Neural cell (in vitro differentiated cells): ENCODE results near the gene IGF2BP3. TPM values are rescaled to one million over a fixed set of nuclear protein-coding genes. Genes with fewer than 3 reads are reported as not detected.

Experiments used
- H2AFZ ChIP-seq: fragments of 200-600, 300-800 bp; sonication (generic), shearing (Covaris generic); 2 replicates; pipeline ENCODE4 v1.6.0; 2014; ENCODE audit warnings: low read depth, mild to moderate bottlenecking, antibody characterized with exemption, low read length, moderate library complexity
- H3F3A ChIP-seq: fragments of 200-600 bp; shearing (Covaris generic); 2 replicates; pipeline ENCODE4 v1.6.1; 2016; ENCODE audit warnings: mild to moderate bottlenecking, moderate library complexity, mixed read lengths, antibody characterized with exemption, low read length; ENCODE audit not compliant: insufficient read depth, poor library complexity, severe bottlenecking
- H3K27ac ChIP-seq: fragments of 200-600, 300-800 bp; sonication (generic), shearing (Covaris generic); 2 replicates; pipeline ENCODE4 v1.5.1; 2014; ENCODE audit warnings: mild to moderate bottlenecking, low read length, moderate library complexity
- H3K27me3 ChIP-seq: fragments of 300-800, 200-600 bp; sonication (generic), shearing (Covaris generic); 2 replicates; pipeline ENCODE4 v1.6.0; 2014; ENCODE audit warnings: mild to moderate bottlenecking, low read depth, low read length, moderate library complexity; ENCODE audit not compliant: insufficient read depth
- H3K36me3 ChIP-seq: fragments of 300-800, 200-600 bp; sonication (generic), shearing (Covaris generic); 2 replicates; pipeline ENCODE4 v1.5.1; 2014; ENCODE audit warnings: mild to moderate bottlenecking, antibody characterized with exemption, low read length, moderate library complexity; ENCODE audit not compliant: insufficient read depth
- H3K4me2 ChIP-seq: fragments of 300-800, 200-600 bp; sonication (generic), shearing (Covaris generic); 2 replicates; pipeline ENCODE4 v1.6.0; 2014; ENCODE audit warnings: mild to moderate bottlenecking, low read length
- H3K4me3 ChIP-seq: fragments of 300-800, 200-600 bp; sonication (generic), shearing (Covaris generic); 2 replicates; pipeline ENCODE4 v1.5.1; 2014; ENCODE audit warnings: mild to moderate bottlenecking, low read length, moderate library complexity
- H3K79me2 ChIP-seq: fragments of 200-600 bp; shearing (Covaris generic); replicated peaks from 2 replicates; pipeline ENCODE4 v1.6.0; 2014; ENCODE audit warnings: mild to moderate bottlenecking, low read length, moderate library complexity; ENCODE audit not compliant: insufficient read depth
- H3K9ac ChIP-seq: fragments of 300-800, 200-600 bp; sonication (generic), shearing (Covaris generic); 2 replicates; pipeline ENCODE4 v1.6.1; 2016; ENCODE audit warnings: mild to moderate bottlenecking, low read length, mixed read lengths
- H3K9me2 ChIP-seq: fragments of 200-600 bp; shearing (Covaris generic); 2 replicates; pipeline ENCODE4 v1.6.1; 2016; ENCODE audit warnings: mild to moderate bottlenecking, low read length, mixed read lengths; ENCODE audit not compliant: insufficient read depth
- H3K9me3 ChIP-seq: fragments of 200-600, 300-800 bp; sonication (generic), shearing (Covaris generic); 2 replicates; pipeline ENCODE4 v1.6.1; 2016; ENCODE audit warnings: mild to moderate bottlenecking, mixed run types, low read length, moderate library complexity, mixed read lengths
- H4K20me1 ChIP-seq: fragments of 200-600 bp; shearing (Covaris generic); 2 replicates; pipeline ENCODE4 v1.6.1; 2016; ENCODE audit warnings: mild to moderate bottlenecking, mixed run types; ENCODE audit not compliant: insufficient read depth
- CTCF ChIP-seq: fragments of 450-650 bp; IDR thresholded peaks from 2 replicates; pipeline ENCODE4 v1.5.1; 2014; ENCODE audit warnings: antibody characterized with exemption, mild to moderate bottlenecking, moderate library complexity; ENCODE audit not compliant: poor library complexity, severe bottlenecking
- EZH2 ChIP-seq: fragments of 200-600, 300-800 bp; shearing (Covaris generic), sonication (generic); IDR thresholded peaks from 2 replicates; pipeline ENCODE4 v1.6.1; 2014; ENCODE audit warnings: antibody characterized with exemption, low read length, borderline replicate concordance, mild to moderate bottlenecking; ENCODE audit not compliant: insufficient read depth, poor library complexity, severe bottlenecking
- MXI1 ChIP-seq: fragments of 450-650 bp; conservative IDR thresholded peaks from 2 replicates; pipeline ENCODE4 v1.6.1; 2014; ENCODE audit warnings: antibody characterized with exemption, mild to moderate bottlenecking; ENCODE audit not compliant: poor library complexity, severe bottlenecking
- POLR2AphosphoS5 ChIP-seq: IDR thresholded peaks from 2 replicates; pipeline ENCODE4 v1.6.1; 2012
- RAD21 ChIP-seq: fragments of 450-650 bp; conservative IDR thresholded peaks from 2 replicates; pipeline ENCODE4 v1.6.1; 2014; ENCODE audit warnings: antibody characterized with exemption, mild to moderate bottlenecking, moderate library complexity
- REST ChIP-seq: IDR thresholded peaks from 2 replicates; pipeline ENCODE4 v1.6.1; 2012; ENCODE audit warnings: borderline replicate concordance
- polyA plus RNA-seq: library from polyadenylated mRNA; depleted of rRNA; stranded (reverse); fragments of >200 nt; gene quantifications from 2 replicates; pipeline ENCODE4 v1.2.3, GENCODE V29; 2014

IGF2BP3 gene
- polyA plus RNA-seq, 1 donor from 2014 or later: 29.6 TPM

GRCh38 chr7:23472956-23473843, 2.9 kb upstream of the IGF2BP3 start:
- peak overlapping the region; percentile 85 for H3K4me3 ChIP-seq
- H3F3A ChIP-seq: peaks cover 17% of the 10 kb centered on the region
- no peaks in the 10 kb centered on the region for H3K9me3 ChIP-seq
- no peaks in the 10 kb centered on the region for H3K9me2 ChIP-seq
- peak overlapping the region; percentile 76 for H3K9ac ChIP-seq
- H3K27me3 ChIP-seq: no peaks in the 10 kb centered on the region
- peak overlapping the region; percentile 47 for H2AFZ ChIP-seq
- H3K27ac ChIP-seq: peak overlapping the region; percentile 61
- peak overlapping the region; percentile 76 for H3K4me2 ChIP-seq
- H4K20me1 ChIP-seq: no peaks in the 10 kb centered on the region
- no peaks in the 10 kb centered on the region for H3K36me3 ChIP-seq
- peaks cover 77% of the 10 kb centered on the region for H3K79me2 ChIP-seq
- TF ChIP-seq REST: no peak
- TF ChIP-seq MXI1: no peak
- peak; percentile 7 for TF ChIP-seq POLR2AphosphoS5

GRCh38 chr7:23472556-23472955, 2.3 kb upstream of the IGF2BP3 start:
- Histone ChIP-seq H3K9me3 (no peaks in the 10 kb centered on the region), H3K4me3 (peak overlapping the region; percentile 85), H4K20me1 (no peaks in the 10 kb centered on the region), H3F3A (peaks cover 17% of the 10 kb centered on the region), H3K79me2 (peaks cover 77% of the 10 kb centered on the region), H3K9me2 (no peaks in the 10 kb centered on the region), H3K27ac (no peak overlapping the region), H3K9ac (no peak overlapping the region), H3K4me2 (peak overlapping the region; percentile 94), H3K36me3 (no peaks in the 10 kb centered on the region), H3K27me3 (no peaks in the 10 kb centered on the region), H2AFZ (no peak overlapping the region)
- TF ChIP-seq REST (no peak), CTCF (no peak), EZH2 (no peak), MXI1 (no peak), RAD21 (no peak)
